Right lobe of liver (tissue), 4 donors: Measurements from ENCODE around the gene CA11.

Source experiments
- POLR2A ChIP-seq: fragments of 450-650 bp; IDR thresholded peaks from one replicate; pipeline ENCODE4 v1.6.1; 2017; ENCODE audit warnings: antibody characterized with exemption, mild to moderate bottlenecking
- TF ChIP-seq, protein P1 (sequence below), 4 donors: fragments of 200-600 bp in 3 of 4; fragments of 450-650 bp in 1 of 4; IDR thresholded peaks; one replicate each; pipeline versions ENCODE4 v1.5.1 to v1.8.0; 2016 to 2022; ENCODE audit warnings: antibody characterized with exemption in 4 of 4, mild to moderate bottlenecking in 2 of 4
- donor health status: DM: no; HTN: no; CAD: no.
- donor health status: DM: no; HTN: no; CAD: no.
- donor health status: DM: no; HTN: yes; CAD: no.

- TF ChIP-seq, protein P1, sequence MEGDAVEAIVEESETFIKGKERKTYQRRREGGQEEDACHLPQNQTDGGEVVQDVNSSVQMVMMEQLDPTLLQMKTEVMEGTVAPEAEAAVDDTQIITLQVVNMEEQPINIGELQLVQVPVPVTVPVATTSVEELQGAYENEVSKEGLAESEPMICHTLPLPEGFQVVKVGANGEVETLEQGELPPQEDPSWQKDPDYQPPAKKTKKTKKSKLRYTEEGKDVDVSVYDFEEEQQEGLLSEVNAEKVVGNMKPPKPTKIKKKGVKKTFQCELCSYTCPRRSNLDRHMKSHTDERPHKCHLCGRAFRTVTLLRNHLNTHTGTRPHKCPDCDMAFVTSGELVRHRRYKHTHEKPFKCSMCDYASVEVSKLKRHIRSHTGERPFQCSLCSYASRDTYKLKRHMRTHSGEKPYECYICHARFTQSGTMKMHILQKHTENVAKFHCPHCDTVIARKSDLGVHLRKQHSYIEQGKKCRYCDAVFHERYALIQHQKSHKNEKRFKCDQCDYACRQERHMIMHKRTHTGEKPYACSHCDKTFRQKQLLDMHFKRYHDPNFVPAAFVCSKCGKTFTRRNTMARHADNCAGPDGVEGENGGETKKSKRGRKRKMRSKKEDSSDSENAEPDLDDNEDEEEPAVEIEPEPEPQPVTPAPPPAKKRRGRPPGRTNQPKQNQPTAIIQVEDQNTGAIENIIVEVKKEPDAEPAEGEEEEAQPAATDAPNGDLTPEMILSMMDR (IDR thresholded peaks at IDR 0.05): no peak
- no peak for TF ChIP-seq POLR2A
Measured at GRCh38 chr19:48645620-48646000, 377 bp downstream of the CA11 start.
